Motor neuron (in vitro differentiated cells): ENCODE results near the gene WEE1. TPM values are rescaled to one million over a fixed set of nuclear protein-coding genes. Genes with fewer than 3 reads are reported as not detected.
"Not testable (repeated sequence)": the region's sequence is repeated elsewhere in the genome, so short reads cannot be mapped to it uniquely, and the experiment has no call there.

Experiments used
- ATAC-seq, 8 experiments: fragments of 200-7000 bp; cut with Tn5 transposase; replicated peaks in 6 of 8; 2 replicates each; pipeline ENCODE4 v1.8.0; 2021; ENCODE audit warnings: mild to moderate bottlenecking in 8 of 8, moderate library complexity in 8 of 8
- H3K27ac ChIP-seq, 2 donors: fragments of 250-450 bp; sonication (Bioruptor Pico); 2 replicates each; pipeline ENCODE4 v1.9.0; 2021; ENCODE audit warnings: antibody characterized with exemption in 2 of 2, mild to moderate bottlenecking in 2 of 2, moderate library complexity in 1 of 2
- H3K4me1 ChIP-seq, 2 donors: fragments of 250-450 bp; sonication (Bioruptor Pico); replicated peaks in 1 of 2; 2 replicates each; pipeline ENCODE4 v1.6.1; 2021; ENCODE audit warnings: antibody characterized with exemption in 2 of 2, mild to moderate bottlenecking in 2 of 2, moderate library complexity in 1 of 2
- H3K4me3 ChIP-seq, 5 donors: fragments of 250-450 bp; sonication (Bioruptor Pico); 2 replicates each; pipeline ENCODE4 v1.9.0; 2021; ENCODE audit warnings: antibody characterized with exemption in 5 of 5, mild to moderate bottlenecking in 5 of 5, moderate library complexity in 4 of 5
- whole genome bisulfite sequencing, 10 experiments: fragments of 450-650 bp; shearing (Covaris generic); methylation state at CpG; one replicate each; pipeline ENCODE4 v1.0.0; 2022; 5-methylcytosine and 5-hydroxymethylcytosine counted together
- in situ Hi-C, 9 experiments: fragments of 400-800 bp; cut with MboI; loops; one replicate each; pipeline ENCODE4 v1.15.0; 2021; ENCODE audit warnings: low sequenced_read_pairs in 9 of 9, low pct_unique_long_range_greater_than_20kb in 2 of 9; ENCODE audit not compliant: unreplicated experiment in 9 of 9
- total RNA-seq, 8 experiments: library from RNA; unstranded; fragments of 300-600 nt; gene quantifications; 2 replicates each; pipeline versions ENCODE4 v1.2.3 to v1.2.4, GENCODE V29; 2022

Gene WEE1
- total RNA-seq, 8 experiments from 2014 or later = 10.2 to 76.7 (median 27.5) TPM

GRCh38 chr11:9607511-9607899 lies 34.0 kb downstream of the WEE1 start:
- Histone ChIP-seq H3K27ac (no peak overlapping the region), H3K4me3 (no peak overlapping the region), H3K4me1 (no peaks in the 10 kb centered on the region)
- 50 to 80% (median 67%) methylated on average over 1 to 3 of the region's 3 CpGs; no CpG with 5 or more reads in 3 of the 10 experiments for WGBS, 10 experiments
- in situ Hi-C loops = no loop called here
- ATAC-seq = no peak

- Histone ChIP-seq H3K27ac (no peak overlapping the region), H3K4me3 (no peak overlapping the region), H3K4me1 (no peaks in the 10 kb centered on the region)
- 82 to 100% (median 90%) methylated on average over 2 to 7 of the region's 7 CpGs; no CpG with 5 or more reads in 5 of the 10 experiments for WGBS, 10 experiments
- ATAC-seq = no peak
- in situ Hi-C loops = no loop called here
These were observed 35.7 kb downstream of the WEE1 start for GRCh38 chr11:9609002-9609759.

- in situ Hi-C loops = no loop called here
- Histone ChIP-seq H3K4me1 (no peaks in the 10 kb centered on the region), H3K27ac (no peak overlapping the region), H3K4me3 (no peak overlapping the region)
- no peak for ATAC-seq
- WGBS, 10 experiments = 75 to 100% (median 88%) methylated on average over 1 to 3 of the region's 3 CpGs; no CpG with 5 or more reads in 4 of the 10 experiments
These were observed 36.4 kb downstream of the WEE1 start for GRCh38 chr11:9609841-9610240.

- no peak overlapping the region for H3K27ac ChIP-seq
- in situ Hi-C loops = no loop called here
- H3K4me1 ChIP-seq = no peaks in the 10 kb centered on the region
- 0 to 45% (median 5%) methylated on average over 2 to 15 of the region's 35 CpGs for WGBS, 10 experiments
- H3K4me3 ChIP-seq = peak overlapping the region in 3 of 5 donors; percentile 15 to 28 (median 27)
- peak; percentile 74 to 95 (median 91) for ATAC-seq
These were observed 39.8 kb downstream of the WEE1 start for GRCh38 chr11:9613118-9613829.

GRCh38 chr11:9613830-9614762 lies 40.6 kb downstream of the WEE1 start:
- 13 to 38% (median 21%) methylated on average over 3 to 23 of the region's 54 CpGs; no CpG with 5 or more reads in 4 of the 10 experiments for WGBS, 10 experiments
- H3K27ac ChIP-seq = no peak overlapping the region
- H3K4me3 ChIP-seq = peak overlapping the region in 3 of 5 donors; percentile 15 to 28 (median 27)
- in situ Hi-C loops = no loop called here
- H3K4me1 ChIP-seq = no peaks in the 10 kb centered on the region
- ATAC-seq = peak; percentile 62 to 82 (median 76)

- 60 to 100% (median 83%) methylated on average over 1 to 2 of the region's 2 CpGs; no CpG with 5 or more reads in 3 of the 10 experiments for WGBS, 10 experiments
These were observed 41.6 kb downstream of the WEE1 start for GRCh38 chr11:9615031-9615451.

GRCh38 chr11:9616042-9616675 lies 42.7 kb downstream of the WEE1 start:
- Histone ChIP-seq H3K27ac (no peak overlapping the region), H3K4me3 (no peak overlapping the region), H3K4me1 (no peaks in the 10 kb centered on the region)
- no peak for ATAC-seq
- WGBS, 10 experiments = 60 to 86% methylated on average over 1 of the region's 2 CpGs; no CpG with 5 or more reads in 8 of the 10 experiments
- in situ Hi-C loops = no loop called here

More at GRCh38 chr11:9615031-9615451, 41.6 kb downstream of the WEE1 start:
- no peak for ATAC-seq
- in situ Hi-C loops = no loop called here
- no peaks in the 10 kb centered on the region for H3K4me1 ChIP-seq
- no peak overlapping the region for H3K4me3 ChIP-seq
- no peak overlapping the region for H3K27ac ChIP-seq

GRCh38 chr11:9616858-9617257 lies 43.4 kb downstream of the WEE1 start:
- in situ Hi-C loops = no loop called here
- no peaks in the 10 kb centered on the region for H3K4me1 ChIP-seq

GRCh38 chr11:9617940-9618339 lies 44.5 kb downstream of the WEE1 start:
- 6 to 100% (median 91%) methylated on average over 2 to 5 of the region's 5 CpGs for WGBS, 10 experiments
- in situ Hi-C loops = no loop called here
- H3K4me1 ChIP-seq = no peaks in the 10 kb centered on the region
- peak in 1 of 8 experiments; percentile 17 for ATAC-seq
- no peak overlapping the region for H3K27ac ChIP-seq
- H3K4me3 ChIP-seq = no peak overlapping the region

More at GRCh38 chr11:9616858-9617257, 43.4 kb downstream of the WEE1 start:
- ATAC-seq = no peak
- 60 to 100% (median 100%) methylated on average over 1 to 4 of the region's 4 CpGs; no CpG with 5 or more reads in 1 of the 10 experiments for WGBS, 10 experiments
- Histone ChIP-seq H3K27ac (no peak overlapping the region), H3K4me3 (no peak overlapping the region)

GRCh38 chr11:9619004-9619403 lies 45.5 kb downstream of the WEE1 start:
- 71 to 100% (median 100%) methylated on average over 1 of the region's 1 CpG; no CpG with 5 or more reads in 5 of the 10 experiments for WGBS, 10 experiments
- Histone ChIP-seq H3K27ac (no peak overlapping the region), H3K4me3 (no peak overlapping the region), H3K4me1 (no peaks in the 10 kb centered on the region)
- ATAC-seq = no peak
- in situ Hi-C loops = no loop called here

- H3K27ac ChIP-seq = no peak overlapping the region
- no peak for ATAC-seq
- in situ Hi-C loops = no loop called here
These were observed 46.5 kb downstream of the WEE1 start for GRCh38 chr11:9619971-9620370.

GRCh38 chr11:9622353-9622752 lies 48.9 kb downstream of the WEE1 start:
- peaks cover 6 to 17% of the 10 kb centered on the region in 2 donors for H3K4me1 ChIP-seq
- WGBS, 10 experiments = 80 to 100% (median 88%) methylated on average over 1 to 3 of the region's 7 CpGs; no CpG with 5 or more reads in 7 of the 10 experiments
- ATAC-seq, in situ Hi-C loops, H3K27ac ChIP-seq, H3K4me3 ChIP-seq: not testable (repeated sequence)

More at GRCh38 chr11:9619971-9620370, 46.5 kb downstream of the WEE1 start:
- no peaks in the 10 kb centered on the region for H3K4me1 ChIP-seq
- H3K4me3 ChIP-seq = no peak overlapping the region
